H9 (cell line): ENCODE data around the gene ERICH6. TPM values are rescaled to one million over a fixed set of nuclear protein-coding genes. Genes with fewer than 3 reads are reported as not detected.

Experiments used
- DNase-seq: peaks from one replicate; pipeline ENCODE4 v3.0.0-alpha.2; 2017
- H2AFZ ChIP-seq: one replicate; pipeline ENCODE4 v1.6.1; 2013; ENCODE audit warnings: mild to moderate bottlenecking, low read length, control low read depth, moderate library complexity
- H2AK5ac ChIP-seq: 2 replicates; pipeline ENCODE4 v1.6.1; 2013; ENCODE audit warnings: low read length, control low read depth, mixed read lengths; ENCODE audit not compliant: insufficient read length
- H2BK120ac ChIP-seq: one replicate; pipeline ENCODE4 v1.6.1; 2013; ENCODE audit warnings: low read depth, mild to moderate bottlenecking, low read length, control low read depth, inconsistent platforms; ENCODE audit not compliant: poor library complexity, severe bottlenecking
- H2BK12ac ChIP-seq: 2 replicates; pipeline ENCODE4 v1.6.1; 2013; ENCODE audit warnings: low read length, control low read depth, mixed read lengths, low read depth; ENCODE audit not compliant: insufficient read length
- H2BK15ac ChIP-seq: 2 replicates; pipeline ENCODE4 v1.6.1; 2013; ENCODE audit warnings: low read depth, low read length, control low read depth
- H2BK20ac ChIP-seq: one replicate; pipeline ENCODE4 v1.6.1; 2013; ENCODE audit warnings: low read depth, mild to moderate bottlenecking, low read length, control low read depth, inconsistent platforms; ENCODE audit not compliant: poor library complexity, severe bottlenecking
- H2BK5ac ChIP-seq: 2 replicates; pipeline ENCODE4 v1.6.1; 2013; ENCODE audit warnings: low read length, control low read depth, mixed read lengths; ENCODE audit not compliant: insufficient read length
- H3K14ac ChIP-seq: 2 replicates; pipeline ENCODE4 v1.6.1; 2013; ENCODE audit warnings: low read length, control low read depth; ENCODE audit not compliant: insufficient read depth
- H3K18ac ChIP-seq: 2 replicates; pipeline ENCODE4 v1.6.1; 2013; ENCODE audit warnings: low read depth, mild to moderate bottlenecking, mixed read lengths, low read length, control low read depth; ENCODE audit not compliant: insufficient read length
- H3K23ac ChIP-seq: 2 replicates; pipeline ENCODE4 v1.6.1; 2013; ENCODE audit warnings: low read length, control low read depth, mixed read lengths, low read depth; ENCODE audit not compliant: insufficient read length
- H3K23me2 ChIP-seq: 2 replicates; pipeline ENCODE4 v1.6.1; 2013; ENCODE audit warnings: low read depth, mild to moderate bottlenecking, mixed read lengths, low read length, control low read depth; ENCODE audit not compliant: insufficient read length, poor library complexity, severe bottlenecking
- H3K27ac ChIP-seq: 2 replicates; pipeline ENCODE4 v1.5.1; 2013; ENCODE audit warnings: low read length, control low read depth, mixed read lengths, low read depth; ENCODE audit not compliant: insufficient read length
- H3K27me3 ChIP-seq: 2 replicates; pipeline ENCODE4 v1.6.1; 2013; ENCODE audit warnings: low read length, control low read depth, inconsistent platforms; ENCODE audit not compliant: insufficient read depth
- H3K4ac ChIP-seq: 2 replicates; pipeline ENCODE4 v1.6.1; 2013; ENCODE audit warnings: low read depth, mild to moderate bottlenecking, control low read depth, inconsistent platforms, low read length, moderate library complexity
- H3K4me1 ChIP-seq: 2 replicates; pipeline ENCODE4 v1.6.1; 2013; ENCODE audit warnings: low read length, control low read depth, inconsistent platforms; ENCODE audit not compliant: insufficient read depth
- H3K4me2 ChIP-seq: 2 replicates; pipeline ENCODE4 v1.6.1; 2013; ENCODE audit warnings: low read length, control low read depth, mixed read lengths; ENCODE audit not compliant: insufficient read length, insufficient read depth
- H3K56ac ChIP-seq: 2 replicates; pipeline ENCODE4 v1.6.1; 2013; ENCODE audit warnings: low read depth, mild to moderate bottlenecking, mixed read lengths, low read length, control low read depth; ENCODE audit not compliant: insufficient read length
- H3K79me1 ChIP-seq: 2 replicates; pipeline ENCODE4 v1.6.1; 2013; ENCODE audit warnings: low read depth, mild to moderate bottlenecking, moderate library complexity, low read length, control low read depth, inconsistent platforms; ENCODE audit not compliant: insufficient read depth, poor library complexity, severe bottlenecking
- H3K79me2 ChIP-seq: 2 replicates; pipeline ENCODE4 v1.6.1; 2013; ENCODE audit warnings: low read length, control low read depth, inconsistent platforms; ENCODE audit not compliant: insufficient read depth
- H3K9ac ChIP-seq: 2 replicates; pipeline ENCODE4 v1.6.1; 2013; ENCODE audit warnings: low read length, control low read depth, mixed read lengths; ENCODE audit not compliant: insufficient read length; ENCODE audit errors: extremely low read depth
- H3K9me3 ChIP-seq: one replicate; pipeline ENCODE4 v1.6.1; 2013; ENCODE audit warnings: low read depth, low read length, inconsistent platforms; ENCODE audit not compliant: control insufficient read depth
- H3T11ph ChIP-seq: one replicate; pipeline ENCODE4 v1.6.1; 2013; ENCODE audit warnings: mild to moderate bottlenecking, low read length, control low read depth, inconsistent platforms
- H4K20me1 ChIP-seq: one replicate; pipeline ENCODE4 v1.6.1; 2013; ENCODE audit not compliant: control insufficient read depth, insufficient read length, insufficient read depth
- H4K5ac ChIP-seq: 2 replicates; pipeline ENCODE4 v1.6.1; 2013; ENCODE audit warnings: low read depth, mild to moderate bottlenecking, mixed read lengths, low read length, control low read depth; ENCODE audit not compliant: insufficient read length
- H4K8ac ChIP-seq: replicated peaks from 2 replicates; pipeline ENCODE4 v1.6.1; 2013; ENCODE audit warnings: low read length, control low read depth, mixed read lengths, low read depth; ENCODE audit not compliant: insufficient read length
- H4K91ac ChIP-seq: 2 replicates; pipeline ENCODE4 v1.6.1; 2013; ENCODE audit warnings: low read depth, mild to moderate bottlenecking, moderate library complexity, mixed read lengths, low read length, control low read depth; ENCODE audit not compliant: insufficient read length
- H3K27ac Mint-ChIP-seq, 3 experiments: 2 replicates in 2 of 3; 3 replicates in 1 of 3; pipeline ENCODE4 v1.8.0; 2020 to 2021; ENCODE audit warnings: mixed read lengths in 3 of 3, mild to moderate bottlenecking in 1 of 3, moderate library complexity in 1 of 3
- H3K27me3 Mint-ChIP-seq: 2 replicates; pipeline ENCODE4 v1.8.0; 2021; ENCODE audit warnings: low read depth, mild to moderate bottlenecking, moderate library complexity, mixed read lengths
- H3K36me3 Mint-ChIP-seq, 3 experiments: 2 replicates in 2 of 3; 3 replicates in 1 of 3; pipeline ENCODE4 v1.8.0; 2020 to 2021; ENCODE audit warnings: low read depth in 3 of 3, mixed read lengths in 3 of 3; ENCODE audit not compliant: insufficient read depth in 1 of 3
- H3K4me1 Mint-ChIP-seq, 2 experiments: 2 replicates each; pipeline ENCODE4 v1.8.0; 2020; ENCODE audit warnings: mixed read lengths in 2 of 2
- H3K4me3 Mint-ChIP-seq, 2 experiments: 2 replicates in 1 of 2; 3 replicates in 1 of 2; pipeline ENCODE4 v1.8.0; 2020 to 2021; ENCODE audit warnings: mild to moderate bottlenecking in 2 of 2, mixed read lengths in 2 of 2, moderate library complexity in 1 of 2
- H3K9me3 Mint-ChIP-seq, 2 experiments: 2 replicates in 1 of 2; 3 replicates in 1 of 2; pipeline ENCODE4 v1.8.0; 2020; ENCODE audit warnings: mild to moderate bottlenecking in 2 of 2, mixed read lengths in 2 of 2, moderate library complexity in 1 of 2
- WGBS: extraction: QIAGEN DNeasy Blood & Tissue Kit; methylation state at CpG from one replicate; pipeline ENCODE4 v1.1.7; 2013; ENCODE audit warnings: missing lambda C conversion rate, low lambda C conversion rate, mixed read lengths; ENCODE audit not compliant: insufficient read length; ENCODE audit errors: extremely low coverage; 5-methylcytosine and 5-hydroxymethylcytosine counted together
- total RNA-seq: library from RNA; stranded (reverse); gene quantifications from 2 replicates; pipeline ENCODE4 v1.2.1, GENCODE V29; 2021
- TF ChIP-seq, protein P1 (sequence below): fragments of 200-600 bp; sonication (generic); conservative IDR thresholded peaks from 3 replicates; pipeline ENCODE4 v1.8.0; 2021; ENCODE audit warnings: antibody characterized with exemption, mild to moderate bottlenecking

Gene ERICH6
- total RNA-seq, 1 experiment from 2014 or later: not detected

DNA sequence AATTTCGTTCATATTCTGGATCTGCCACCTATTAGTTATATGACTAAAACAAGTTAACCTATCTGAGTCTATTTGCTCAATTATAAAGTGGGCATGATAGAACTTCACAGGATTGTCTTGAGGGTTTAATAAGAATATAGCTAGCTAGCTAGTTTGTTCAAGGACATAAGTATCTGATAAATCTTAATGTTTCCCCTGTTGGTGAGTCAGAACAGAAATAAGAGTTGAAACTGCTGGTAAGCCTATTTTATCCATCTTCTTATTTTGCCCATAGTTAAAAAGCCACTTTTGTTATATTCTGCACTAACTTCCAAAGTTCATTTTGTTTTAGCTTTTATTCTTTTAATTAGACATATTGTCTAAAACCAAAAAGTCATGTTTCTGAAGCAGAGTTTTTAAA, 91.2 kb downstream of the ERICH6 start:
- Histone ChIP-seq H3T11ph (no peak overlapping the region), H3K79me2 (peaks cover 23% of the 10 kb centered on the region), H3K56ac (no peak overlapping the region), H3K27me3 (no peaks in the 10 kb centered on the region), H2AFZ (no peak overlapping the region), H4K8ac (no peak overlapping the region), H3K23ac (no peak overlapping the region), H4K91ac (no peak overlapping the region), H2BK20ac (no peak overlapping the region), H4K5ac (no peak overlapping the region), H3K4ac (no peak overlapping the region), H3K27ac (no peak overlapping the region), H2BK5ac (no peak overlapping the region), H2BK15ac (no peak overlapping the region), H3K4me2 (no peak overlapping the region), H2BK120ac (no peak overlapping the region), H3K79me1 (no peaks in the 10 kb centered on the region), H3K14ac (no peak overlapping the region), H2AK5ac (no peak overlapping the region), H2BK12ac (no peak overlapping the region), H3K9me3 (no peaks in the 10 kb centered on the region), H4K20me1 (no peaks in the 10 kb centered on the region), H3K18ac (no peak overlapping the region), H3K23me2 (no peaks in the 10 kb centered on the region), H3K4me1 (peaks cover 2% of the 10 kb centered on the region; the same call in 1 of the 2 replicates), H3K9ac (no peak overlapping the region)
- TF ChIP-seq, protein P1, sequence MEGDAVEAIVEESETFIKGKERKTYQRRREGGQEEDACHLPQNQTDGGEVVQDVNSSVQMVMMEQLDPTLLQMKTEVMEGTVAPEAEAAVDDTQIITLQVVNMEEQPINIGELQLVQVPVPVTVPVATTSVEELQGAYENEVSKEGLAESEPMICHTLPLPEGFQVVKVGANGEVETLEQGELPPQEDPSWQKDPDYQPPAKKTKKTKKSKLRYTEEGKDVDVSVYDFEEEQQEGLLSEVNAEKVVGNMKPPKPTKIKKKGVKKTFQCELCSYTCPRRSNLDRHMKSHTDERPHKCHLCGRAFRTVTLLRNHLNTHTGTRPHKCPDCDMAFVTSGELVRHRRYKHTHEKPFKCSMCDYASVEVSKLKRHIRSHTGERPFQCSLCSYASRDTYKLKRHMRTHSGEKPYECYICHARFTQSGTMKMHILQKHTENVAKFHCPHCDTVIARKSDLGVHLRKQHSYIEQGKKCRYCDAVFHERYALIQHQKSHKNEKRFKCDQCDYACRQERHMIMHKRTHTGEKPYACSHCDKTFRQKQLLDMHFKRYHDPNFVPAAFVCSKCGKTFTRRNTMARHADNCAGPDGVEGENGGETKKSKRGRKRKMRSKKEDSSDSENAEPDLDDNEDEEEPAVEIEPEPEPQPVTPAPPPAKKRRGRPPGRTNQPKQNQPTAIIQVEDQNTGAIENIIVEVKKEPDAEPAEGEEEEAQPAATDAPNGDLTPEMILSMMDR: no peak
- Mint-ChIP-seq H3K36me3 (peaks cover 31 to 50% (median 35%) of the 10 kb centered on the region in 3 experiments), H3K27ac (no peak overlapping the region), H3K4me1 (peaks cover 9 to 21% of the 10 kb centered on the region in 2 experiments), H3K9me3 (peaks cover 4 to 13% of the 10 kb centered on the region in 2 experiments), H3K27me3 (no peaks in the 10 kb centered on the region), H3K4me3 (no peak overlapping the region)
- no CpG with 5 or more reads among the region's 1 CpG for WGBS
- no peak for DNase-seq
